HepG2 (cell line): ENCODE data around the gene SYCE1L. TPM values are rescaled to one million over a fixed set of nuclear protein-coding genes. Genes with fewer than 3 reads are reported as not detected.

Experiments
- ARNTL ChIP-seq: sonication (generic); formaldehyde crosslinking; IDR thresholded peaks from 2 replicates; pipeline ENCODE4 v1.4.0; 2020; ENCODE audit warnings: mild to moderate bottlenecking, missing genetic modification reagents
- KLF6 ChIP-seq: IDR thresholded peaks from 2 replicates; pipeline ENCODE4 v1.8.0; 2016; ENCODE audit warnings: missing biosample characterization, missing genetic modification reagents
- MAFF ChIP-seq: IDR thresholded peaks from 2 replicates; pipeline ENCODE4 v1.6.1; 2011; ENCODE audit warnings: low read depth, low read length, improper control_type of control experiment
- RBM22 ChIP-seq: fragments of 200-400 bp; formaldehyde crosslinking; optimal IDR thresholded peaks from 2 replicates; pipeline ENCODE3; 2017; ENCODE audit warnings: mild to moderate bottlenecking, low read length, moderate library complexity
- SYNCRIP ChIP-seq: fragments of 200-400 bp; formaldehyde crosslinking; IDR thresholded peaks from 2 replicates; pipeline ENCODE4 v1.6.1; 2018; ENCODE audit warnings: mild to moderate bottlenecking, low read depth, low read length; ENCODE audit not compliant: insufficient read depth
- TAF15 ChIP-seq: fragments of 200-400 bp; formaldehyde crosslinking; IDR thresholded peaks from one replicate; pipeline ENCODE4 v1.6.1; 2018; ENCODE audit warnings: mild to moderate bottlenecking, low read depth, low read length; ENCODE audit not compliant: poor library complexity, severe bottlenecking
- TRIM24 ChIP-seq: sonication (generic); formaldehyde crosslinking; IDR thresholded peaks from 2 replicates; pipeline ENCODE4 v1.8.0; 2022; ENCODE audit warnings: mild to moderate bottlenecking, missing genetic modification reagents
- ZFY ChIP-seq: sonication (generic); formaldehyde crosslinking; IDR thresholded peaks from 2 replicates; pipeline ENCODE4 v1.4.0; 2020; ENCODE audit warnings: missing genetic modification reagents
- ZMAT3 ChIP-seq: sonication (generic); formaldehyde crosslinking; conservative IDR thresholded peaks from 2 replicates; pipeline ENCODE4 v1.7.0; 2021; ENCODE audit warnings: missing genetic modification reagents
- ZNF550 ChIP-seq: sonication (generic); formaldehyde crosslinking; IDR thresholded peaks from 2 replicates; pipeline ENCODE4 v1.4.0; 2020; ENCODE audit warnings: mild to moderate bottlenecking, missing genetic modification reagents, borderline replicate concordance
- ZNF576 ChIP-seq: sonication (generic); formaldehyde crosslinking; IDR thresholded peaks from 2 replicates; pipeline ENCODE4 v1.4.0; 2020; ENCODE audit warnings: mild to moderate bottlenecking, missing genetic modification reagents
- ZNF737 ChIP-seq: sonication (generic); formaldehyde crosslinking; IDR thresholded peaks from 2 replicates; pipeline ENCODE4 v1.5.0; 2020; ENCODE audit warnings: missing genetic modification reagents, mild to moderate bottlenecking, borderline replicate concordance
- ZNF781 ChIP-seq: sonication (generic); formaldehyde crosslinking; IDR thresholded peaks from 2 replicates; pipeline ENCODE4 v1.5.1; 2020; ENCODE audit warnings: borderline replicate concordance, mild to moderate bottlenecking, missing genetic modification reagents; ENCODE audit errors: not compliant biosample characterization
- ZSCAN20 ChIP-seq: sonication (generic); formaldehyde crosslinking; IDR thresholded peaks from 2 replicates; pipeline ENCODE4 v1.4.0; 2020; ENCODE audit warnings: missing genetic modification reagents, mild to moderate bottlenecking, borderline replicate concordance
- polyA plus RNA-seq, 8 experiments: library from polyadenylated mRNA; depleted of rRNA in 3 of 8; stranded (reverse) in 7 of 8; unstranded in 1 of 8; fragments of >200 nt; fragmentation: Illumina TruSeq in 4 of 8; extraction: Trizol in 4 of 8; gene quantifications; 2 replicates each; pipeline versions ENCODE4 v1.2.1 to v1.2.3, GENCODE V29; 2011 to 2016; ENCODE audit warnings: low read depth in 4 of 8, missing spikeins in 1 of 8, mixed read lengths in 1 of 8; ENCODE audit not compliant: insufficient read depth in 1 of 8
- total RNA-seq, 5 experiments: library from RNA; depleted of rRNA; stranded (reverse); fragments of >200 nt; fragmentation: Illumina TruSeq; extraction: Trizol; gene quantifications; 2 replicates each; pipeline ENCODE4 v1.2.3, GENCODE V29; 2016; ENCODE audit warnings: low read depth in 1 of 5
- TF ChIP-seq, protein P1 (sequence below): sonication (generic); formaldehyde crosslinking; IDR thresholded peaks from 2 replicates; pipeline ENCODE4 v1.5.0; 2020; ENCODE audit warnings: mild to moderate bottlenecking, missing genetic modification reagents
- TF ChIP-seq, protein P2 (sequence below), 2 experiments: sonication (generic) in 1 of 2; formaldehyde crosslinking in 1 of 2; IDR thresholded peaks; 2 replicates each; pipeline versions ENCODE4 v1.6.1 to v1.9.0; 2014 to 2022; ENCODE audit warnings: antibody characterized with exemption in 1 of 2, borderline replicate concordance in 1 of 2, inconsistent platforms in 1 of 2, low read depth in 1 of 2, missing genetic modification reagents in 1 of 2
- TF ChIP-seq, protein P3 (sequence below): sonication (generic); formaldehyde crosslinking; IDR thresholded peaks from 2 replicates; pipeline ENCODE4 v1.4.0; 2020; ENCODE audit warnings: missing genetic modification reagents
- TF ChIP-seq, protein P4 (sequence below): sonication (generic); formaldehyde crosslinking; IDR thresholded peaks from 2 replicates; pipeline ENCODE4 v1.4.0; 2020; ENCODE audit warnings: missing genetic modification reagents

SYCE1L gene
- total and polyA plus RNA-seq, 2 of the 13 experiments (the other 11 are each of a cell fraction or from before 2014, with no cell fraction given) = 0.22 TPM; not detected in 1

- TF ChIP-seq SYNCRIP = no peak
- no peak for TF ChIP-seq ZFY (CRISPR knock-in tag)
- TF ChIP-seq ZNF550 = no peak
- TF ChIP-seq ZNF737 (CRISPR knock-in tag) = no peak
- TF ChIP-seq RBM22 = no peak
- TF ChIP-seq, protein P1, sequence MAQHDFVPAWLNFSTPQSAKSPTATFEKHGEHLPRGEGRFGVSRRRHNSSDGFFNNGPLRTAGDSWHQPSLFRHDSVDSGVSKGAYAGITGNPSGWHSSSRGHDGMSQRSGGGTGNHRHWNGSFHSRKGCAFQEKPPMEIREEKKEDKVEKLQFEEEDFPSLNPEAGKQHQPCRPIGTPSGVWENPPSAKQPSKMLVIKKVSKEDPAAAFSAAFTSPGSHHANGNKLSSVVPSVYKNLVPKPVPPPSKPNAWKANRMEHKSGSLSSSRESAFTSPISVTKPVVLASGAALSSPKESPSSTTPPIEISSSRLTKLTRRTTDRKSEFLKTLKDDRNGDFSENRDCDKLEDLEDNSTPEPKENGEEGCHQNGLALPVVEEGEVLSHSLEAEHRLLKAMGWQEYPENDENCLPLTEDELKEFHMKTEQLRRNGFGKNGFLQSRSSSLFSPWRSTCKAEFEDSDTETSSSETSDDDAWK (CRISPR knock-in tag) = no peak
- TF ChIP-seq, protein P2, sequence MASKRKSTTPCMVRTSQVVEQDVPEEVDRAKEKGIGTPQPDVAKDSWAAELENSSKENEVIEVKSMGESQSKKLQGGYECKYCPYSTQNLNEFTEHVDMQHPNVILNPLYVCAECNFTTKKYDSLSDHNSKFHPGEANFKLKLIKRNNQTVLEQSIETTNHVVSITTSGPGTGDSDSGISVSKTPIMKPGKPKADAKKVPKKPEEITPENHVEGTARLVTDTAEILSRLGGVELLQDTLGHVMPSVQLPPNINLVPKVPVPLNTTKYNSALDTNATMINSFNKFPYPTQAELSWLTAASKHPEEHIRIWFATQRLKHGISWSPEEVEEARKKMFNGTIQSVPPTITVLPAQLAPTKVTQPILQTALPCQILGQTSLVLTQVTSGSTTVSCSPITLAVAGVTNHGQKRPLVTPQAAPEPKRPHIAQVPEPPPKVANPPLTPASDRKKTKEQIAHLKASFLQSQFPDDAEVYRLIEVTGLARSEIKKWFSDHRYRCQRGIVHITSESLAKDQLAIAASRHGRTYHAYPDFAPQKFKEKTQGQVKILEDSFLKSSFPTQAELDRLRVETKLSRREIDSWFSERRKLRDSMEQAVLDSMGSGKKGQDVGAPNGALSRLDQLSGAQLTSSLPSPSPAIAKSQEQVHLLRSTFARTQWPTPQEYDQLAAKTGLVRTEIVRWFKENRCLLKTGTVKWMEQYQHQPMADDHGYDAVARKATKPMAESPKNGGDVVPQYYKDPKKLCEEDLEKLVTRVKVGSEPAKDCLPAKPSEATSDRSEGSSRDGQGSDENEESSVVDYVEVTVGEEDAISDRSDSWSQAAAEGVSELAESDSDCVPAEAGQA (IDR thresholded peaks at IDR 0.05; ENCODE audit: low read depth) = no peak
- TF ChIP-seq, protein P2 (CRISPR knock-in tag; IDR thresholded peaks at IDR 0.05; ENCODE audit: borderline replicate concordance) = no peak
- TF ChIP-seq TAF15 = no peak
- 0 out of 2 replicates have a peak, but pooled peaks have one; percentile 53 for TF ChIP-seq ZNF576 (CRISPR knock-in tag)
- no peak for TF ChIP-seq TRIM24 (CRISPR knock-in tag)
- no peak for TF ChIP-seq KLF6 (CRISPR knock-in tag)
- TF ChIP-seq ZMAT3 (CRISPR knock-in tag) = no peak
- TF ChIP-seq ZNF781 (CRISPR knock-in tag) = peak; percentile 12
- TF ChIP-seq ZSCAN20 (CRISPR knock-in tag) = no peak
- TF ChIP-seq ARNTL (CRISPR knock-in tag) = 0 out of 2 replicates have a peak, but pooled peaks have one; percentile 5
- TF ChIP-seq, protein P3, sequence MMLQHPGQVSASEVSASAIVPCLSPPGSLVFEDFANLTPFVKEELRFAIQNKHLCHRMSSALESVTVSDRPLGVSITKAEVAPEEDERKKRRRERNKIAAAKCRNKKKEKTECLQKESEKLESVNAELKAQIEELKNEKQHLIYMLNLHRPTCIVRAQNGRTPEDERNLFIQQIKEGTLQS (CRISPR knock-in tag) = no peak
- TF ChIP-seq, protein P4, sequence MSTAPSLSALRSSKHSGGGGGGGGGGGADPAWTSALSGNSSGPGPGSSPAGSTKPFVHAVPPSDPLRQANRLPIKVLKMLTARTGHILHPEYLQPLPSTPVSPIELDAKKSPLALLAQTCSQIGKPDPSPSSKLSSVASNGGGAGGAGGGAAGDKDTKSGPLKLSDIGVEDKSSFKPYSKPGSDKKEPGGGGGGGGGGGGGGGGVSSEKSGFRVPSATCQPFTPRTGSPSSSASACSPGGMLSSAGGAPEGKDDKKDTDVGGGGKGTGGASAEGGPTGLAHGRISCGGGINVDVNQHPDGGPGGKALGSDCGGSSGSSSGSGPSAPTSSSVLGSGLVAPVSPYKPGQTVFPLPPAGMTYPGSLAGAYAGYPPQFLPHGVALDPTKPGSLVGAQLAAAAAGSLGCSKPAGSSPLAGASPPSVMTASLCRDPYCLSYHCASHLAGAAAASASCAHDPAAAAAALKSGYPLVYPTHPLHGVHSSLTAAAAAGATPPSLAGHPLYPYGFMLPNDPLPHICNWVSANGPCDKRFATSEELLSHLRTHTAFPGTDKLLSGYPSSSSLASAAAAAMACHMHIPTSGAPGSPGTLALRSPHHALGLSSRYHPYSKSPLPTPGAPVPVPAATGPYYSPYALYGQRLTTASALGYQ (CRISPR knock-in tag) = no peak
- TF ChIP-seq MAFF = no peak
These were observed 7.8 kb upstream of the SYCE1L start (continued) for GRCh38 chr16:77191259-77191969.
